Measurements from ENCODE around the gene SLC50A1. TPM values are rescaled to one million over a fixed set of nuclear protein-coding genes. Genes with fewer than 3 reads are reported as not detected.
A peak's percentile ranks its signal among the peaks of the same experiment; 100 is the strongest.

The SLC50A1 gene
- total and polyA plus RNA-seq, 2 of the 8 experiments (the other 6 are each of a cell fraction or from before 2014, with no cell fraction given): 36.5 to 90.8 TPM

- H3K56ac ChIP-seq (replicated peaks; ENCODE audit: insufficient read length, low read depth, low read length): no peak overlapping the region
- peak in 1 of 2 experiments; percentile 70 for DNase-seq (ENCODE audit: low read depth in 1 of 2, low spot score in 2 of 2)
- H2BK20ac ChIP-seq (ENCODE audit: low read length): no peak overlapping the region
- 3% methylated on average over 53 of the region's 53 CpGs; no CpG with 5 or more reads in 1 of the 2 experiments for WGBS, 2 experiments (ENCODE audit: extremely low coverage in 1 of 2, insufficient coverage in 1 of 2, insufficient read length in 1 of 2, insufficient replicate concordance in 2 of 2, low coverage in 1 of 2, low lambda C conversion rate in 2 of 2, missing lambda C conversion rate in 1 of 2)
- H3K79me1 ChIP-seq (ENCODE audit: low read depth, low read length): no peaks in the 10 kb centered on the region
- CTCF ChIA-PET (ENCODE audit: partially characterized antibody): interaction anchor here (0.6 to 4.8 kb wide), 12 partner anchors 10 to 66 kb away, joined by 3 to 66 read pairs (median 4); partner anchors contain the start of gene KRTCAP2
- peak overlapping the region; percentile 94 to 97 for H3K4me2 ChIP-seq (ENCODE audit: insufficient read depth in 1 of 2, low read depth in 2 of 2, low read length in 2 of 2)
- no peak overlapping the region for H2AFZ ChIP-seq (ENCODE audit: low read length)
- no peak overlapping the region for H4K91ac ChIP-seq (replicated peaks; ENCODE audit: insufficient read length, low read length)
- no peaks in the 10 kb centered on the region for H3K79me2 ChIP-seq (ENCODE audit: control insufficient read depth in 1 of 2, insufficient read depth in 2 of 2, low read length in 2 of 2)
- H4K8ac ChIP-seq (ENCODE audit: extremely low read depth, insufficient read depth, low read length): peak overlapping the region; percentile 66
- H3K4me3 ChIP-seq (ENCODE audit: extremely low read depth in 1 of 4, insufficient read depth in 2 of 4, low read depth in 3 of 4, low read length in 4 of 4): peak overlapping the region; percentile 45 to 71 (median 64)
- peak overlapping the region; percentile 12; the same call in 1 of the 2 replicates for H2BK15ac ChIP-seq (ENCODE audit: low read length)
- H4K5ac ChIP-seq (ENCODE audit: insufficient read length, low read depth, low read length): no peak overlapping the region
- no peaks in the 10 kb centered on the region for H4K20me1 ChIP-seq (replicated peaks in 1 of 2; ENCODE audit: control insufficient read depth in 1 of 2, insufficient read depth in 2 of 2, low read length in 2 of 2)
- no peak overlapping the region for H3K14ac ChIP-seq (ENCODE audit: insufficient read length)
- H3K4me1 ChIP-seq (replicated peaks in 1 of 4; ENCODE audit: control insufficient read depth in 3 of 4, insufficient read depth in 4 of 4, low read length in 3 of 4): peaks cover 16 to 56% (median 40%) of the 10 kb centered on the region in 4 experiments
- H2AK5ac ChIP-seq (ENCODE audit: low read depth, low read length): no peak overlapping the region
- FAIRE-seq: no peak
- no peak overlapping the region for H2BK120ac ChIP-seq (replicated peaks; ENCODE audit: low read depth, low read length)
- no peak overlapping the region for H3K4ac ChIP-seq (replicated peaks; ENCODE audit: insufficient read length, low read depth, low read length)
- no peak overlapping the region for H3K9ac ChIP-seq (replicated peaks in 1 of 4; ENCODE audit: extremely low read depth in 1 of 4, low read depth in 3 of 4, low read length in 3 of 4)
- H3K27ac ChIP-seq (ENCODE audit: low read depth, low read length): no peak overlapping the region
- peaks cover 33 to 50% (median 45%) of the 10 kb centered on the region in 4 experiments for H3K27me3 ChIP-seq (replicated peaks in 1 of 4; ENCODE audit: control insufficient read depth in 3 of 4, extremely low read depth in 1 of 4, insufficient read depth in 3 of 4, low read length in 3 of 4)
- H3K23ac ChIP-seq (ENCODE audit: insufficient read length): no peak overlapping the region
- no peak overlapping the region for H2BK5ac ChIP-seq (ENCODE audit: low read depth, low read length)
- H3K36me3 ChIP-seq (ENCODE audit: control insufficient read depth in 2 of 4, insufficient read depth in 4 of 4, low read length in 3 of 4): no peaks in the 10 kb centered on the region
- H2BK12ac ChIP-seq (ENCODE audit: low read depth, low read length): peak overlapping the region; percentile 43; the same call in 1 of the 2 replicates
- no peak overlapping the region; the same call in none of the 2 replicates for H3K18ac ChIP-seq (ENCODE audit: extremely low read depth, low read length)
- POLR2A ChIA-PET (ENCODE audit: partially characterized antibody): interaction anchor here (0.8 to 2.4 kb wide), 8 partner anchors 9 to 70 kb away, joined by 3 to 14 read pairs (median 6); partner anchors contain the start of genes KRTCAP2 and SLC50A1
- no peaks in the 10 kb centered on the region for H3K9me3 ChIP-seq (ENCODE audit: insufficient read depth in 2 of 2, low read depth in 1 of 2, low read length in 1 of 2)
- H3K23me2 ChIP-seq (ENCODE audit: low read depth, low read length): peaks cover 28% of the 10 kb centered on the region
- TF ChIP-seq SUZ12 (IDR thresholded peaks at IDR 0.05; ENCODE audit: low read length): peak; percentile 62
- TF ChIP-seq E2F6 (IDR thresholded peaks at IDR 0.05): peak; percentile 85
- TF ChIP-seq KDM4A (IDR thresholded peaks at IDR 0.05; ENCODE audit: low read depth, low read length, severe bottlenecking): peak; percentile 36
- no peak for TF ChIP-seq PHF8 (conservative IDR thresholded peaks at IDR 0.05; ENCODE audit: low read depth, low read length)
- 0 out of 4 replicates have a peak, but pooled peaks of 1 of the 2 experiments have one; percentile 67 for TF ChIP-seq HDAC2 (IDR thresholded peaks at IDR 0.05; ENCODE audit: borderline replicate concordance in 1 of 2, low read depth in 2 of 2, low read length in 2 of 2)
- no peak for TF ChIP-seq SIRT6 (IDR thresholded peaks at IDR 0.05; ENCODE audit: low read length)
- no peak for TF ChIP-seq SAP30 (IDR thresholded peaks at IDR 0.05; ENCODE audit: insufficient read depth, insufficient replicate concordance, low read length)
- TF ChIP-seq TAF1 (IDR thresholded peaks at IDR 0.05; ENCODE audit: low read depth, low read length): no peak
- TF ChIP-seq EZH2 (IDR thresholded peaks at IDR 0.05; ENCODE audit: low read depth, low read length, severe bottlenecking): peak; percentile 77
- peak; percentile 25 for TF ChIP-seq RNF2 (IDR thresholded peaks at IDR 0.05; ENCODE audit: borderline replicate concordance, low read depth, low read length, missing control alignments, poor library complexity, severe bottlenecking)
These were observed 9.6 kb upstream of the SLC50A1 start for GRCh38 chr1:155125946-155126555.
